ENCODE results near the gene DOCK1. TPM values are rescaled to one million over a fixed set of nuclear protein-coding genes. Genes with fewer than 3 reads are reported as not detected.

Gene DOCK1
- total RNA-seq, 1 donor from 2014 or later: 74.8 TPM

DNA sequence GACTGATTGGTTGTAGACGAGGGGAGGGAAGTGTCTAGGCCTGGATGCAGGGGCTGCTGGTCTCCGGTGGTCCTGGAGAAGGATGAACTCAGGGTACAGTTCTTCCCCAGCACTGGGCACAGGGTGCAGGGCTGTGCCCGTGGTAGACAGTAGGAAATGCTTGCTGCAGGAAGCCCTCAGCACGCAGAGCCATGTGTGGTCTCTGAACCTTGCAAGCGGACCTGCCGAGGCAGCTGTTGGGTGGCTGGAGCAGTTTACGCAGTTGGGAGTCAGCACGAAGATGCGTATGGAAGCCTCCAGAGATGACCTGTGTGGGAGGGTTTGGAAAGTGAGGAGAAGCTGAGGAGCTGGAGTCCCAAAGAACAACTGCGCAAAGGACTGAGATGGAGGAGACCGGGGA, 39.0 kb downstream of the DOCK1 start:
- TF ChIP-seq, protein P1, sequence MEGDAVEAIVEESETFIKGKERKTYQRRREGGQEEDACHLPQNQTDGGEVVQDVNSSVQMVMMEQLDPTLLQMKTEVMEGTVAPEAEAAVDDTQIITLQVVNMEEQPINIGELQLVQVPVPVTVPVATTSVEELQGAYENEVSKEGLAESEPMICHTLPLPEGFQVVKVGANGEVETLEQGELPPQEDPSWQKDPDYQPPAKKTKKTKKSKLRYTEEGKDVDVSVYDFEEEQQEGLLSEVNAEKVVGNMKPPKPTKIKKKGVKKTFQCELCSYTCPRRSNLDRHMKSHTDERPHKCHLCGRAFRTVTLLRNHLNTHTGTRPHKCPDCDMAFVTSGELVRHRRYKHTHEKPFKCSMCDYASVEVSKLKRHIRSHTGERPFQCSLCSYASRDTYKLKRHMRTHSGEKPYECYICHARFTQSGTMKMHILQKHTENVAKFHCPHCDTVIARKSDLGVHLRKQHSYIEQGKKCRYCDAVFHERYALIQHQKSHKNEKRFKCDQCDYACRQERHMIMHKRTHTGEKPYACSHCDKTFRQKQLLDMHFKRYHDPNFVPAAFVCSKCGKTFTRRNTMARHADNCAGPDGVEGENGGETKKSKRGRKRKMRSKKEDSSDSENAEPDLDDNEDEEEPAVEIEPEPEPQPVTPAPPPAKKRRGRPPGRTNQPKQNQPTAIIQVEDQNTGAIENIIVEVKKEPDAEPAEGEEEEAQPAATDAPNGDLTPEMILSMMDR (IDR thresholded peaks at IDR 0.05; ENCODE audit: unreplicated experiment): no peak

DNA sequence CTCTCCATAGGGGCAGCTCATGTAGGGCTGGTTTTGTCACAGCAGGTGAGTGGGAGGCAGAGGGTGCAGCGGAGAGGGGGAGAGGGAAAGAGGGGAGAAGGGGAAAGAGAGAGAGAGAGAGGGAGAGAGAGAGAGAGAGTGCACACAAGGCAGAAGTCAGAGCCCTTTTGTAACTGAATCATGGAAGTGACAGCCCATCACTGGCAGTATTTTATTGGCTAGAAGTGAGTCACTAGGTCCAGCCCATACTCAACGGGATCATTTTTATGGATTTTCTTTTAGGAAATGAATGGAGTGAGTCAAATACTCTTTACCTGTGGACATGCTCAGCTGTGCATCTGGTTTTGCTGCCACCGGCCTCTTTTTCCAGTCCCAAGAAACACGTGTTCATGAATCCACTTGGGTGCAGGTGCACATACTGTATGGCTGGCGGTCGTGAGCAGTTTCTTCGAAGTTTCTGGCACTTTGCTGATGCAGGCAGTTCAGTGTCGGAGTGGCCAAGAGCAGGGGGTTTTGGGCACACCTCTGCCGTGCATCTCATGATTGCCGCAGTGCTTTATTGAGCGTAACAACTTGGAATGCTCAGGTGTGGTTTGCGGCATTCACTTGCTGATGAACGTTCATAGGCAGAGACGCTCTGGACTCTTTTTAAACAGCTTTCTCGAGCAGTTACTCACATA, 40.3 kb downstream of the DOCK1 start:
- Mint-ChIP-seq H3K36me3 (peaks cover 4% of the 10 kb centered on the region), H3K27me3 (ENCODE audit: low read depth) (no peaks in the 10 kb centered on the region), H3K9me3 (peaks cover 6% of the 10 kb centered on the region), H3K4me3 (no peak overlapping the region), H3K27ac (no peak overlapping the region), H3K4me1 (no peaks in the 10 kb centered on the region)
- no peak for DNase-seq (ENCODE audit: low spot score in 2 of 2, unreplicated experiment in 2 of 2)
- TF ChIP-seq, protein P1 (IDR thresholded peaks at IDR 0.05; ENCODE audit: unreplicated experiment): no peak

More for the DNA sequence above, 39.0 kb downstream of the DOCK1 start:
- Mint-ChIP-seq H3K36me3 (peaks cover 11% of the 10 kb centered on the region), H3K27me3 (ENCODE audit: low read depth) (no peaks in the 10 kb centered on the region), H3K27ac (no peak overlapping the region), H3K9me3 (peaks cover 6% of the 10 kb centered on the region), H3K4me3 (no peak overlapping the region), H3K4me1 (no peaks in the 10 kb centered on the region)
- no peak for DNase-seq (ENCODE audit: low spot score in 2 of 2, unreplicated experiment in 2 of 2)

DNA sequence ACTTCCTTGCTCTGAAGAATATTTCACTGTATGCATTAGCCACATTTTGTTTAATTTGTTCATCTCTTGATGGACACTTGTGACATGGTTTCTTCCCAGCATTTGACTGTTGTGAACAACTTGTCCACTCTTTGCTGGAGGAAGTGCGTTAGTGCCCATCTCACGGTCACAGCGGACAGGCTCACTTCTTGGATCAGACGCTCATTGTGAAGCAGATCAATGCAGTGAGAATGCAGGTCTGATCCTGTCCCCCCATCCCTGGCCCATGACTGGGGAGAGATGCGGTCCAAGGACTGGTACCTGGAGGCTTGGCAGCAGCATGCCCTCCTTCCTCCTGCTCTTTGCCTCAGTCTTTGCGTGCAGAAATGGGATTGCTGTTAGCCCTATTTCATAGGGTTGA, 41.5 kb downstream of the DOCK1 start:
- Mint-ChIP-seq H3K36me3 (peaks cover 4% of the 10 kb centered on the region), H3K27ac (no peak overlapping the region), H3K9me3 (peaks cover 6% of the 10 kb centered on the region), H3K4me3 (no peak overlapping the region), H3K4me1 (no peaks in the 10 kb centered on the region), H3K27me3 (ENCODE audit: low read depth) (no peaks in the 10 kb centered on the region)
- DNase-seq (ENCODE audit: low spot score in 2 of 2, unreplicated experiment in 2 of 2): no peak
- TF ChIP-seq, protein P1 (IDR thresholded peaks at IDR 0.05; ENCODE audit: unreplicated experiment): no peak

DNA sequence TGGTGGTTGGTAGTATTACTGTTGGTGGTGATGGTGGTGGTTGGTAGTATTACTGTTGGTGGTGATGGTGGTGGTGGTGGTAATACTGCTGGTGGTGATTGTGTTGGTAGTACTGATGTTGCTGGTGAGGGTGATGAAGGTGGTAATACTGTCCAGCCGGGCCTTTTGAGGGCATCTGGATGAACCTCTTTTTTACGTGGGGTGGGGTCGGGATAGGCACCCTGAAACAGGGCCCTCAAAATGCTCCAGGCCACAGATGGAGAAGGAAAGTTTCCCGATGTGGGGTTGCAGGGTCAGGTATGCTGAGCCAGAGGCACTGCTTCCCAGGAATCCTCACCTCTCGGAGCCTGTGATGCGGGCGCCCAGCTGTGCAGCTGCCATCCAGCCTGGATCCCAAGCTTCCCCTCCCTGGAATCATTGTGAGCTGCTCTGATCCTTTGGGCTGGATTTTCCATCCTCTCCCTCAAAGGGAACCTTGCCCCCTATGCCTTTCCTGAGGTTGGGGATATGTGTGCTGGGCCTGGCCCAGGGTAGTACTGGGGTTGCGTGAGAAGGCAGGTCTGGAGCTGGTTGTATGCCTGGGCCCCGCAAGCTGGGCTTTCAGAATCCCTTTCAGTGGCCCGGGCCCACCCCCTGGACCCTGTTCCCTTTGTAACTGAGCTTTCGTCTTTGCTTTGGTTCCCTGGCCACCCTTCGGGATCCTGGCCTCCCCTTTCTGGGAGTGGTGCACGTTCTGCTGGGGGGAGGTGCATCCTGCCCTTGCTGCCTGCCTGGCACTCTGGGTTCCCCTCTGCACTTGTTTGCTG, 43.3 kb downstream of the DOCK1 start:
- no peaks in the 10 kb centered on the region for H3K36me3 Mint-ChIP-seq
- no peaks in the 10 kb centered on the region for H3K4me1 Mint-ChIP-seq
- DNase-seq (ENCODE audit: low spot score in 2 of 2, unreplicated experiment in 2 of 2): no peak
- no peak overlapping the region for H3K27ac Mint-ChIP-seq
- no peaks in the 10 kb centered on the region for H3K27me3 Mint-ChIP-seq (ENCODE audit: low read depth)
- H3K9me3 Mint-ChIP-seq: no peaks in the 10 kb centered on the region
- TF ChIP-seq, protein P1 (IDR thresholded peaks at IDR 0.05; ENCODE audit: unreplicated experiment): no peak
- no peak overlapping the region for H3K4me3 Mint-ChIP-seq

DNA sequence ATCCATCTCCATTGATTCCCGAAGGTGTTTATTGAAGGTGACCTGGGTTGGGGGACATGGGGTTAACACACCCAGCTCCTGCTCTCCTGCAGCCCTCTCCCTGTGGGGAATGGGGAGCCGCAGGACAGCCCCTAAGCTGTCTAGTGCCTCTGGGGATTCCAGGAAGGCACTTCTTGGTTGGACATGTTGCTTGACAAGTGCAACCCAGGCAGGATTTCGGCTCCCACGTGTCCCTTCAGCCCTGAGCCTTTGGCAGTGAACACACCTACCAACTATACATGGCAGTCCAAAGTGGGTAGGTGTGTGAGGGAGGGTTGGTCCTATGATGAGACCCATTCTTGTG, 43.9 kb downstream of the DOCK1 start:
- Mint-ChIP-seq H3K4me3 (no peak overlapping the region), H3K9me3 (no peaks in the 10 kb centered on the region), H3K36me3 (no peaks in the 10 kb centered on the region)

More for the DNA sequence above, 43.9 kb downstream of the DOCK1 start:
- Mint-ChIP-seq H3K27me3 (ENCODE audit: low read depth) (no peaks in the 10 kb centered on the region), H3K4me1 (no peaks in the 10 kb centered on the region), H3K27ac (no peak overlapping the region)
- DNase-seq (ENCODE audit: low spot score in 2 of 2, unreplicated experiment in 2 of 2): no peak
- TF ChIP-seq, protein P1 (IDR thresholded peaks at IDR 0.05; ENCODE audit: unreplicated experiment): no peak

Measured in mesothelial cell of epicardium (in vitro differentiated cells).